GM23338 (cell line): ENCODE data around the gene MGAT5. TPM values are rescaled to one million over a fixed set of nuclear protein-coding genes. Genes with fewer than 3 reads are reported as not detected.

Experiments used
- ATAC-seq: fragments of 200-7000 bp; cut with Tn5 transposase; 3 replicates; pipeline ENCODE4 v1.9.1; 2020
- DNase-seq: peaks from one replicate; pipeline ENCODE4 v3.0.0-alpha.2; 2015; ENCODE audit warnings: low spot score
- H2AFZ ChIP-seq: fragments of 200-600 bp; sonication (generic); 2 replicates; pipeline ENCODE4 v1.8.0; 2016; ENCODE audit warnings: antibody characterized with exemption, mild to moderate bottlenecking, moderate library complexity
- H3F3A ChIP-seq: fragments of 200-600 bp; sonication (generic); replicated peaks from 2 replicates; pipeline ENCODE4 v1.8.0; 2017; ENCODE audit warnings: antibody characterized with exemption, mixed run types, low read depth
- H3K27ac ChIP-seq: fragments of 200-600 bp; sonication (generic); 2 replicates; pipeline ENCODE4 v1.6.1; 2016; ENCODE audit warnings: low read depth
- H3K27me3 ChIP-seq: fragments of 200-600 bp; sonication (generic); 2 replicates; pipeline ENCODE4 v1.8.0; 2016; ENCODE audit warnings: mild to moderate bottlenecking, mixed run types, moderate library complexity; ENCODE audit not compliant: insufficient read depth
- H3K36me3 ChIP-seq: fragments of 200-600 bp; sonication (generic); 2 replicates; pipeline ENCODE4 v1.8.0; 2016; ENCODE audit warnings: mild to moderate bottlenecking; ENCODE audit not compliant: insufficient read depth
- H3K4me1 ChIP-seq: fragments of 200-600 bp; sonication (generic); 2 replicates; pipeline ENCODE4 v1.8.0; 2016; ENCODE audit warnings: mild to moderate bottlenecking, moderate library complexity; ENCODE audit not compliant: insufficient read depth
- H3K4me2 ChIP-seq: fragments of 200-600 bp; sonication (generic); 2 replicates; pipeline ENCODE4 v1.7.1; 2017; ENCODE audit warnings: mixed run types
- H3K4me3 ChIP-seq: fragments of 200-600 bp; sonication (generic); 2 replicates; pipeline ENCODE4 v1.6.1; 2016; ENCODE audit warnings: mixed run types
- H3K79me2 ChIP-seq: fragments of 200-600 bp; sonication (generic); replicated peaks from 2 replicates; pipeline ENCODE4 v1.8.0; 2017; ENCODE audit warnings: mild to moderate bottlenecking; ENCODE audit not compliant: insufficient read depth
- H3K9me2 ChIP-seq: fragments of 200-600 bp; sonication (generic); 2 replicates; pipeline ENCODE4 v1.8.0; 2017; ENCODE audit not compliant: insufficient read depth
- H4K20me1 ChIP-seq: fragments of 200-600 bp; sonication (generic); replicated peaks from 2 replicates; pipeline ENCODE4 v1.8.0; 2017; ENCODE audit warnings: mild to moderate bottlenecking; ENCODE audit not compliant: insufficient read depth
- H3K27ac Mint-ChIP-seq: 2 replicates; pipeline ENCODE4 v1.8.0; 2020; ENCODE audit warnings: inconsistent platforms, mild to moderate bottlenecking, moderate library complexity, mixed read lengths
- H3K27me3 Mint-ChIP-seq: 3 replicates; pipeline ENCODE4 v1.8.0; 2022; ENCODE audit warnings: low read depth, mild to moderate bottlenecking, moderate library complexity, mixed read lengths, inconsistent platforms; ENCODE audit not compliant: insufficient read depth, poor library complexity
- H3K36me3 Mint-ChIP-seq: 3 replicates; pipeline ENCODE4 v1.8.0; 2021; ENCODE audit warnings: low read depth, mild to moderate bottlenecking, inconsistent platforms, moderate library complexity, mixed read lengths
- H3K4me1 Mint-ChIP-seq: 3 replicates; pipeline ENCODE4 v1.8.0; 2020; ENCODE audit warnings: mild to moderate bottlenecking, inconsistent platforms, mixed read lengths
- H3K4me3 Mint-ChIP-seq: 3 replicates; pipeline ENCODE4 v1.8.0; 2021; ENCODE audit warnings: moderate library complexity, mild to moderate bottlenecking, inconsistent platforms, mixed read lengths
- H3K9me3 Mint-ChIP-seq: 3 replicates; pipeline ENCODE4 v1.8.0; 2020; ENCODE audit warnings: moderate library complexity, mild to moderate bottlenecking, inconsistent platforms, mixed read lengths
- ETS1 ChIP-seq: IDR thresholded peaks from 2 replicates; pipeline ENCODE4 v1.6.1; 2016; ENCODE audit warnings: antibody characterized with exemption
- EZH2 ChIP-seq: fragments of 200-600 bp; sonication (generic); IDR thresholded peaks from one replicate; pipeline ENCODE4 v1.8.0; 2017; ENCODE audit warnings: antibody characterized with exemption, mild to moderate bottlenecking, low read depth; ENCODE audit not compliant: unreplicated experiment
- JUNB ChIP-seq: IDR thresholded peaks from one replicate; pipeline ENCODE4 v1.6.1; 2016; ENCODE audit warnings: antibody characterized with exemption; ENCODE audit not compliant: unreplicated experiment
- NANOG ChIP-seq: IDR thresholded peaks from 2 replicates; pipeline ENCODE4 v1.6.1; 2016; ENCODE audit warnings: antibody characterized with exemption, borderline replicate concordance
- POLR2AphosphoS5 ChIP-seq: IDR thresholded peaks from 2 replicates; pipeline ENCODE4 v1.6.1; 2016; ENCODE audit warnings: antibody characterized with exemption, low read depth
- REST ChIP-seq: IDR thresholded peaks from one replicate; pipeline ENCODE4 v1.6.1; 2018; ENCODE audit warnings: antibody characterized with exemption; ENCODE audit not compliant: unreplicated experiment
- STAT1 ChIP-seq: IDR thresholded peaks from one replicate; pipeline ENCODE4 v1.6.1; 2016; ENCODE audit warnings: antibody characterized with exemption; ENCODE audit not compliant: unreplicated experiment
- ZNF114 ChIP-seq: fragments of 250-450 bp; sonication (Bioruptor Pico); IDR thresholded peaks from 2 replicates; pipeline ENCODE4 v1.5.0; 2020; ENCODE audit warnings: mild to moderate bottlenecking, moderate library complexity
- ZNF331 ChIP-seq: fragments of 250-450 bp; sonication (Bioruptor Pico); IDR thresholded peaks from 2 replicates; pipeline ENCODE4 v1.5.0; 2020; ENCODE audit warnings: low read depth, mild to moderate bottlenecking, moderate library complexity
- ZNF462 ChIP-seq: fragments of 250-450 bp; sonication (Bioruptor Pico); IDR thresholded peaks from 2 replicates; pipeline ENCODE4 v1.5.0; 2020; ENCODE audit warnings: mild to moderate bottlenecking, moderate library complexity
- polyA plus RNA-seq: library from polyadenylated mRNA; unstranded; fragments of >200 nt; fragmentation: Nextera tagmentation; extraction: Ambion mirVana; gene quantifications from 2 replicates; pipeline ENCODE4 v1.2.1, GENCODE V29; 2016
- total RNA-seq: library from RNA; depleted of rRNA; stranded (reverse); fragments of >200 nt; shearing (Covaris generic); gene quantifications from 2 replicates; pipeline ENCODE4 v1.2.3, GENCODE V29; 2014

Gene MGAT5
- total and polyA plus RNA-seq, 2 experiments from 2014 or later, result 4.6 to 27.6 TPM

GRCh38 chr2:134238371-134238770 lies 15.5 kb upstream of the MGAT5 start:
- Histone ChIP-seq H3K4me3 (no peak overlapping the region), H3K27me3 (no peaks in the 10 kb centered on the region), H2AFZ (no peak overlapping the region), H4K20me1 (peaks cover 19% of the 10 kb centered on the region), H3K9me2 (no peaks in the 10 kb centered on the region), H3K4me2 (no peak overlapping the region), H3K4me1 (no peaks in the 10 kb centered on the region), H3K36me3 (no peaks in the 10 kb centered on the region), H3F3A (no peaks in the 10 kb centered on the region), H3K79me2 (peaks cover 33% of the 10 kb centered on the region), H3K27ac (no peak overlapping the region)
- Mint-ChIP-seq H3K27ac (no peak overlapping the region), H3K9me3 (no peaks in the 10 kb centered on the region), H3K27me3 (peaks cover 1% of the 10 kb centered on the region), H3K4me3 (no peak overlapping the region), H3K36me3 (no peaks in the 10 kb centered on the region), H3K4me1 (peaks cover 8% of the 10 kb centered on the region; the same call in 2 of the 3 replicates)
- no peak for ATAC-seq
- TF ChIP-seq POLR2AphosphoS5 (no peak), ZNF462 (CRISPR knock-in tag) (no peak), STAT1 (no peak), REST (no peak), ZNF114 (CRISPR knock-in tag) (no peak), EZH2 (no peak), ZNF331 (CRISPR knock-in tag) (no peak), NANOG (no peak), JUNB (no peak), ETS1 (no peak)
- no peak for DNase-seq
